Fibroblast of skin of right quadriceps (primary cell): ENCODE measurements around the gene MYL12B.
"Not testable (repeated sequence)": the region's sequence is repeated elsewhere in the genome, so short reads cannot be mapped to it uniquely, and the experiment has no call there.

Source experiments
- DNase-seq: peaks from one replicate; pipeline ENCODE4 v3.0.0-alpha.2; 2013

The MYL12B gene

DNA sequence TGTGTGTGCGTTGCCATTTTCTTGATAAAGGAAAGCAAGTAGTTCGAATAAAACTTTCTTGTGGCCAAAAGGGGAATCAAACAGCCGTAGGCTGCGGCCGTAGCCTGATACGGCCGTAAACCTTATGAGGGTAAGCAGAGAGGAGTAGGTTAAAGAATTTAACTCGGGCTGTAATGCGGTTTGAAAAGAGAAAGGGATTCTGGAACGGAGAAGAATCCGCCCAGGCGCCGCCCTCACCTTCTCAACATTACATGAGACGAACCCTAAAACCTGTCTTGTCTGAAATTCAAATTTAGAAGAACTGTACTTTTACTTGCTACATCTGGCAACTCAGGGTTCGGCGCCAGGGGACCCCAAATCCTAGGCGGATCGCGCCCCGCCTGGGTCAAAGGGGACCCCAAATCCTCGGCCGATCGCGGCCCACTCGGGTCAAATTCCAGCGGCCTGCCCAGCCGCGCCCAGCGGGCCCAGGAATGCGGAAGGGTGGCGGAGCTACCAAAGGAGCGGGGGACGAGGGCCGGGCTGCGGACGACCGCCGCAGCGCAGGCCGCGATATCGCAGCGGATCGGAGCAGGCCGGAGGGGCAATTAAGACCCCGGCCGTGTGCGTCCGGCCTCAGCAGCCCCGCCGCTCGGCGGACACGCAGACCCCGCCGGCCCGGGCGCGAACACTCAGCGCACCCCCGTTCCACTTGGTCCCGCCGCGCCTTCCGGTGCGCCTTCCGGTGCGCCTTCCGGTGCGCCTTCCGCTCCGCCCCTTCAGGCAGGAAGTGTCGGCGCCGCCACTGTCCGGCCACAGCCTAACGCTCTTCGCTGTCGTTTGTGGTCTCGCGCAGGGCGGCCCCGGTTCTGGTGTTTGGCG, at the start of gene MYL12B:
TSS of gene MYL12B (plus strand) at position 761 of the 861 bp plus-strand sequence. CDS start 10,766 bp downstream, outside the sequence.
- DNase-seq: peak; percentile 80

GRCh38 chr18:3212657-3213056, 49.3 kb upstream of the MYL12B start:
- DNase-seq: no peak

DNA sequence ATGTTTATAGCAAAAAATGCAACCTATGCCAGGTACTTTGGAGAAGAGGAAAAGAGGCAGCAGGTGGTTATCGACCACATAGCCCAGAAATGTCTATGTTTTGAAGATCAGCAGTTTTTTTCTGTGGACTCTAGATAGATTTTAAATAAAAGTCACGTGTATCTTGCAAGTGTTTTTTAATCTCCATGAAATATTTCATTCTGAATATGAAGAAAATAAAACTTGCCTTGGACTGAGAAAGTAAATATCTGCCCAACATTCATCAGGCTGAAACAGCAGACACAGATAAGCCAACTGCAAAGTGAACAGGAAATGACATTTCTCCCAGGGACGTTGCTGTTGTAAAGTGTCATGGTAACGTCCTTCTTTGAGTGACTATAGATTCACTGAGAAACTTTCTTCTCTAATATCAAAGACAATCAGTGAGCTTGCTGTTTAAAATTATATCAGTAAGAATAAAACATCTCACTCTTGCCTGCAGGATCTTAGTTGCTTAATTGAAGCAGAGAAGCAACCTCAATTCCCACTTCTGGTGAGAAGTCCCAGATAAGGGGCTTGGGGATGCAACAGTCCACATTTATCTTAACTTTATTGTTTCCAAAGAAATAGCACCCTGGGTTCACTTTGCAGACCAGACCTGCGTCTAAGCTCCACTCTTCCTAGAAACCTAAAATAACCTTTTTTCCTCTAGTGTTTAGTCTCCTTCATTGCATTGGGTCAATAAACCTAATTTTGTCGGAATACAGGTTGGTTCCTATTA, 48.5 kb upstream of the MYL12B start:
- DNase-seq: no peak

GRCh38 chr18:3214855-3215637, 46.9 kb upstream of the MYL12B start:
- DNase-seq: no peak

GRCh38 chr18:3216987-3217386, 44.9 kb upstream of the MYL12B start:
- no peak for DNase-seq

- no peak for DNase-seq
These were observed 43.8 kb upstream of the MYL12B start for GRCh38 chr18:3217948-3218647.

DNA sequence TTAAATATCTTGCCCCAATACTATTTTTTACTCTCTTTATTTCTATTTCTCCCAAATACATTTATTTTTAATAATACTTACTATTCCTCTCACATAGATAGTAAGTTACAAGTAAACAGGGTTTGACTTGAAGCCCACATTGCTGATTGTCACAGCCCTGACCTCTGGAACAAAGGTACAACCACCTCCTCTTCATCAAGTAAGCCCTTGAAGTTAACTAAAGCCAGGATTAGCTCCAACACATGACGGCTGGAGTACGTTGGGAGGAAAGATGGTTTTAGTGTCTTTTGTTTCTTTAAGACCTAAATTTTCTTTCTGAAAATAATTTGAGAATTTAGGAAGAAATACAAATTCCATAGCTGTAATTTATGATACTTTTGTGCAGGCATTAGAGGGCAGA, 43.1 kb upstream of the MYL12B start:
- no peak for DNase-seq

DNA sequence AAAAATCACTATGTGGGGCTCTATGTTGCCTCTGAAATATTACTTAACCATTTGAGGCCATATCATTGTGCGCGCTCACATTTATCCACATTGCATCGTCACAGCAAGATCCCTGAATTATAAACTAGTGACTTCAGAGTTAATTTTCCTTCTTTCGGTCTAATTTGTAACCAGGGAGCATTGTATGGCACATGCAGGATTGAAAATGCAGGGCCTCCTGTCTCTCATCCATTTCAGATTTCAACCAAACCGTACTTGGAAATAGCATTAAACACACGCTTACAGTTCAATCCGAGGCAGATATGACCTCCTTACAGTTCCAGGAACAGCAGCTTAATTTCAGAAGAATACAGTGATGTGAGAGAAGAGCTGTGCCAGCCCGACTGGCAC, 42.7 kb upstream of the MYL12B start:
- DNase-seq: no peak

DNA sequence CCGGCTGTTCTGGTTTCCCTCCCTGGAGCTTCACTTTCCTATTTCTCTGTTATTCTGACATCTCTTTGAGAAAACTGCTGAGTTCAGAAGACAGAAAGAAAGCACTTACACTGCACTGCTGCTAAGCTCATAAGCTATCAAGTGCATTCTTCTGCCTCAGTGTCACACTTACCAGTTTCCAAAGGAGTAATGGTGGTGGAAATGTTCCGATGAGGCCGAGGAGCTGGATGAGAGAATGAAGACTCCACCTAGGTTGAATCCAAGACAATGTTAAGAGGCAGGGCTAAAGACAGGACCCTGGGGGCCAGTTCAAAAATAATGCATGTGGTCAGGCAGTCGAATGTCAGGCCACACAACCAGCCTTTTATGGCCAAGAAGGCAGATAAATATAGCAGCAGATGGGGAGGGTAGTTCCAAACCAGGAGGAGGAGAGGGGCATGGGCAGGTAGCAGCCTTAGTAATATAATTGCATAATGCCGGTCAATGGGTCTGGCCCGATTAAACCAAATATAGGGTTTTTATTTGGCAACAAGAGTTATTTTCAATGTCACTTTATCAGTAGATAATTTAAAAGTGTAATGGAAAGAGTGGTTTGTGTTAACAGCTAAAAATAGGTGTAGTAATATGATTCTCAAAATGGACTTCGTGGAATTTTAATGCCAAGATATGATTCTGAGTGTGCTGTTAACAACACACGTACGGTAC, 42.1 kb upstream of the MYL12B start, which contains the start of gene MYOM1:
TSS of gene MYOM1 (minus strand) at position 338 of the 705 bp plus-strand sequence. CDS start 4,745 bp downstream, outside the sequence.
- no peak for DNase-seq

DNA sequence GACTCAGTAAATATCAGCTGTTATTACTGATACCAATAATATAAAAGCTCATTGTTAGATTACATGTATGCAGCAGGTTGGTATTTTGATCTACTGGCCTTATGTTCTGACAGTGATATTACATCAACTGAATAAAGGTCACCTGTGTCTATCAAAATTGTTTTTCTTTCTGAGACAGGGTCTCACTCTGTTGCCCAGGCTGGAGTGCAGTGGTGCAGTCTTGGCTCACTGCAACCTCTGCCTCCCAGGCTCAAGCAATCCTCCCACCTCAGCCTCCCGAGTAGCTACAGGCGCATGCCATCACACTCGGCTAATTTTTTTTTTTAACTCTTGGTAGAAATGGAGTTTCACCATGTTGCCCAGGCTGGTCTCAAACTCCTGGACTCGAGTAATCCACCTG, 41.1 kb upstream of the MYL12B start:
- not testable (repeated sequence) for DNase-seq

DNA sequence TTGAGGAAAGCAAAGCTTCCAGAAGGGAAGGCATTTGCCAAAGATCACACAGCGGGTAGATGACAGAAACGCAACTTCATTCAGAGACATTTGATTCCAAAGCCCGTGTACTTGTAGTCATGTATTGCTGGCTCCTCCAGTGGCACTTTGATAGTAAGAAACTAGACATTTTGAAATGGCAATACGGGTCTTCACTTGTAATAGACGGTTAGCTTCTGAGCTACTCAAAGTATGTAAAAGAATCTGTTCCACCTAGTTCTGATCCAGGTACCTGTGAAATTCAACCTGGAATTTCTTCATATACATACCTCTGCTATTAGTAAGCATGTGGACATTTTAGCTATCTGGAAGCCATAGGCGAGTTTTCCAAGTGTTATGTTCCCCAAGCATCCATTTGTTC, 40.4 kb upstream of the MYL12B start:
- DNase-seq: no peak

DNA sequence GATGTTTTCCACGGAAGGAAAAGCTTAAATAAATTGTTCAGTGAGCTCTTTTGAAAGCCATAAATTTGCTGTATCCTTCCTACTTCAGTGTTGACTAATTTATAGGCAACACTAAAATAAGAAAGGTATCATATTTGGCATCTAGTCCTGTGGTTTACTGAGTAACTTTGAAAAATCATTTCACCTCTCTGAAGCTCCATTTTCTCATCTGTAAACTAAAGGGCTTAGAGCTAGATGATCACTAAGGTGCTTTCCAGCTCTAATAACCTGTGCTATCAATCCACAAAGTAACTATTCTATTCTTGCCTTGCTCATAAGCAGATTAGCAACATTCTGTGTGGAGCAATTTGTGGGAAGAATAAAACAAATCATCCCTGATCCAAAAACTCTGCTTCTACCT, 38.6 kb upstream of the MYL12B start:
- DNase-seq: no peak

- no peak for DNase-seq
These were observed 37.7 kb upstream of the MYL12B start for GRCh38 chr18:3224223-3224622.

- no peak for DNase-seq
These were observed 36.3 kb upstream of the MYL12B start for GRCh38 chr18:3225588-3225987.

GRCh38 chr18:3226048-3226447, 35.9 kb upstream of the MYL12B start:
- no peak for DNase-seq

- no peak for DNase-seq
These were observed 31.3 kb upstream of the MYL12B start for GRCh38 chr18:3230401-3231334.

- DNase-seq: no peak
These were observed 28.9 kb upstream of the MYL12B start for GRCh38 chr18:3233004-3233403.

DNA sequence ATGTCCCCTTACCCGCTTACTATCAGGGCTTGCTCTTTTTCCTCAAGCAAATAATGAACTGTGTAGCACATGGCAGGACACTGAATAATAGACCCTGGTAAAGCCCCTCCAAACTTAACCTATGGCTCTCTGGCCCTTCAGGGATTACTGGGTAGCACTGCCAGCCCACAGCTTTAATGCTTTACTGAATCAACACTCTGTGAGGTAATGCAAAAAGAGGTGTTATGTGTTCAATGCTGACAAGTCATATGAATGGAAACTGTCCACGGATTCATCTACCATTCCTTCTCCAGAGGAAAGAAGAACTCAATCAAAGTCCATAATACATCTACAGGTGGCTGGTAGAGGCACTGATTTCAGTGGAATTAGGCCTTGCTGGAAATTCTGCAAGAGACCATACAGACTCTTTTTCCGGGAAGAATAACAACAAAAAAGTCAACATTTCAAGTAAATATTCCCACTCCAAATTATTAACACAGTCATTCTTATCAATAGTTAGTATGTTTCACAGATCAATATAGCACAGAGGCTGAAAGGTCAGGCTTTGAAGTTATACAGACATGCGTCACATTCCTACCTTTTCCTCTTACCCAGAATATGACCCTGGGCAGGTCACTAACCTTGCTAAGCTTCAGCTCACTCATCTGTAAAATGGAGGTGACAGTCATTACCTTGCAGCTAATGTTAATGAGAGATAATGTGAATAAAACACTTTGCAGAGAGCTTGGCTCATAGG, 28.3 kb upstream of the MYL12B start:
- no peak for DNase-seq

GRCh38 chr18:3234457-3234856, 27.5 kb upstream of the MYL12B start:
- DNase-seq: no peak

GRCh38 chr18:3235846-3236245, 26.1 kb upstream of the MYL12B start:
- no peak for DNase-seq
